HG03354 (cell line): ENCODE data around the gene CMSS1.

Experiments used
- ATAC-seq: cut with Tn5 transposase; IDR thresholded peaks from one replicate; pipeline ENCODE4 v1.9.1; 2021; ENCODE audit warnings: mild to moderate bottlenecking; ENCODE audit not compliant: unreplicated experiment, poor library complexity, severe bottlenecking

CMSS1 gene

DNA sequence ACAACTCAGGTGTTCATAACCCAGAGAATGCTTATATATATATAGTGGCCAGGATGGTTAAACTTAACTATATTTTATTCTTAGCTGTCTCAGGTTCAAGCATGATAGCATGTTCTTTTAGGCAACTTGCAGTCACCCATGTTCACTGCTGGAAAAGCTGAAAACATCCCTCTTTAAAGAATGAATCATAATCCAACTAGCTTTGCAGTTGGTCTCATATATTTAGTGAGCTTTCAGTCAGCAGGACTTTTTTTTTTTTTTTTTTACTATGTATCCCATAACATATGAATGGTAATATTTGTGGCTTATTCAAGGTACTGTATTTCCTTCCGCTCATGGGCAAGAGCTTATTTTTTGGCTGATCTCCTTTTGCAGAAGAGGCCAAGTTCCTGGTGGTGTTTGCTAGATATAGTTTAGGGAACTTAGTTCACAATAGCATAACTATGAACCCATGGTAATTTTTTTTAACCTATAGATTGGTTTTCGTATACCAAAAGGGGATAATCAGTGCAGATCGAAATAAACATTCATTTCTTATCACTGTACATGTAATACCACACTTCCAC lies 77.6 kb downstream of the CMSS1 start:
- ATAC-seq, result no peak

DNA sequence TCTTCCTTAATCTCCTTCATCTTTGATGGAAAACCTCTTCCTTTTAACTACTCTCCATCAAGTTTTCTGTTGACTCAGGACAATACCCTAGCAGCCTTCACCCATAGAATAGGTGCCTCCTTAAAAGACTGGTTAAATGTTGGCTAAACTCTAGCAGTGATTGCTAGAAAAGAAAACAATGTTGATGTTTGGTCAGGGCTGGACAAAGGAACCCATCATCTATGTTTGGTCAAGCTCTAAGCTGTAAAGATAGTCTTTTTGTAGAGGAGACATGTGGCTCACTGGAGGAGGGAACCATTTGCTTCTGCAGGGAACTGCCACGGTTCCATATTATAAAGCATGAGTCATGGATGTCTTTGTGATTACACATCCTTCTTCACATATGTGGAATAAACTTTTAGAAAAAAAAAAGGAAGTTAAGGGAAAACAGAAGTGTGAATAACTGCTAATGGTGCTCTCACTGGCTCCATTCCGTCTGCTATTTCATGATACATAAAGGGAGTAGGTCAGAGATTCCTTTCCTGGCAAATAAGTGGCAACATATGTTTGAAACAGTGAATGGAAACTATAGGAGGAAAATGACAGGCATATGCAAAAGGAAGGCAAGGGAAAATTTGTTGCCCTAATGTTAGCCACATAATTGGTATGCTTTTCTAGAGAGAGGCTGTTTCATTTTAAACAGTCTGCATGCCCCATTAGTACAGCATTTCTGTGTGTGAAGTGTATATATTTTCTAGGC lies 78.2 kb downstream of the CMSS1 start:
- ATAC-seq, result no peak

DNA sequence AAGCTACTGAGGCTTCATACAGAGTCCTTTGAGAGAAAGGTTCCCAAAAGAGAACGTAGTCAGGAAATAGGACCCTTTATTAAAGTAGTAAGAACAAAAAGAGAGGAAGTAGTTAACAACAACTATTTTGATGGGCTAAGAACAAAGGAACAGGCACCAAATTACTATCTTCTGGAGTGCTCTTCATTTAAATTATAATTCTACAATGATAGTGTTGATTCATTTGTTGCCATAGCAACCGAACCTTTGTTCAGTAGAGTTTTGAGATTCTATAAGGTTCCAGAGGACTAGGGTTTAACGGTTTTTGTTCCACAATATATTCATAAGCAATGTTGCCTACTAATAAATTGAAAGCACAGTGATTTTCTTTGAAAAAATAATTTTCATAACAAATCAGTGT lies 78.8 kb downstream of the CMSS1 start:
- no peak for ATAC-seq

DNA sequence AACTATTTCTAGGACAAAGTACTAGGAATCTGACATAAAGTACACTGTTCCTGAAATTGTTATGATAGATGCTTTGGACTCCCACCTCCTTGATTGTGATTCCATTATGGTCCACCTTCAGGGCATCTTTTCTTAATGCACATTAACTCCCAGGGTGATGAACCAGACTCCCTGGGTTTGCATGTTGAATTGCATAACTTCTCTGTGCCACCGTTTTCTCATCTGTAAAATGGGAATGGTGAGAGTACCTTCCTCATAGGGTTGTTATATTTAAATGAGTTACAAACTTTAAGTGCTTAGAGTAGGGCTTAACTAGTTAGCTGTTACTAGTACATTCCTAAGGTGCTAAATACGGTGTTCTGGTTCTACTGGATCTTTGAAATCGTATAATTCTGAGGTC lies 81.9 kb downstream of the CMSS1 start:
- no peak for ATAC-seq

DNA sequence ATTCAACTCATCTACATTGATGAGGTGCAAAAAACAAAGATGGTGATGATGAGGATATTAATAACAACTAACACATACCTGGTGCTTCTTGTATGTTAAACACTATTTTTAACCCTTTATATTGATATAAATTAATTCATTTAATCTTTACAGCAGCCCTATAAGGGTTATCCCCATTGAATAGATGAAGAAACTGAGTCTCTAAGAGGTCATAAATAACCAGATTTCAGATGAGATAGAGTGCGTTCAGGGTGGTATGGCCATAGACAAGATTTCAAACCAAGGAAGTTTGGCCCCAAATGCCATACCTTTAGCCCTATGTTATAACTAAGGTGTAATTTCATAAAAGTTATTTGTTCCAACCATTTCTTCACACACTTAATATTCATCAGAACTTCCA lies 82.6 kb downstream of the CMSS1 start:
- no peak for ATAC-seq

DNA sequence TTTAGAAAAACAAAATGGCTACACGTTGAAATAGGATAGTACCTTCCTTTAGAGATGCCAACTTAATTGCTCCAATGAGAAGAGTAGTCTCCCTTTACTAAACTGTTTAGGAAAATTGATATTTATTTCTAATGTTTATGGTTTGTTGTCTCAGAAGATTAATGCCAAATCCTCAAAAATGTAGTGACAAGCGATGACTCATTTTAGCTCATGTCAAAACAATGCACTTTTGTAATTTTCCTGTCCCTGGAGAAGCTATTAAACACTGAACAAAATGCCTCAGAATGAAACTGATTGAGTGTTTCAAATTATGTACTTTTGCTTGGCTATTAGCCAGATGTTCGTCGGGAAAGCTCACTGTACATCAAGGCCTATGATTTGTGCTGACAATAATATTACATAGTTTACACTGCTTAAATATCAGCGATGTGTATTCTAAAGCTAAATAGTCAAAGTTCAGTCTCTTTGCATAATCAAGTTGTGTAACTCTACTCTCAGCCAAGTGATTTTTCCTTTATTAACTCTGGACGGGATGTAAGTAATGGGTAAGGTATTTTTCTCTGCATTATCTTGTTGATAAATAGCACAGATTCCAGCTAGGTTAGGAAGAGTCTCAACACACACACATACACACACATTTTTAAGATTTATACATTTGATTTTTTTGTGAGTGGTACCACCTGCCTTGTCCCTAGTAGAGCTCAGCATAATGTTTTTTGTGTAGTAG lies 83.7 kb downstream of the CMSS1 start:
- no peak for ATAC-seq

DNA sequence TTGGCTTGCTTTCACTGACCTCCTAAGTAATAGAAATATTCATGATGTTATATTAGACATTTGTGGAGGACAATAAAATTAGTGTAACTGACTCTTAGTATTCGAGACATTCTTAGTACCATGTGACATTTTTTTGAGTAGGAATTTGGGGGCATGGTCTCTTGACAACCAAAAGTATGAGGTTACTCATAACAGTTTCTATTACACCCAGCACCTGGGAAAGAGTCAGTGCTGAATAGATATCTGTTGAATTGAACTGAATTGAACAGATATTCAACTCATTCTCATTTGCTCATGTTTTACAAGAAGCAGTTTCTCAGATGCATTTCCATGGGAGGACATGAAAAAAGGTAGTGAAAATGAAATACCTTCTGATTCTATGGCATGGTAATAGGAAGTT lies 84.4 kb downstream of the CMSS1 start:
- no peak for ATAC-seq

DNA sequence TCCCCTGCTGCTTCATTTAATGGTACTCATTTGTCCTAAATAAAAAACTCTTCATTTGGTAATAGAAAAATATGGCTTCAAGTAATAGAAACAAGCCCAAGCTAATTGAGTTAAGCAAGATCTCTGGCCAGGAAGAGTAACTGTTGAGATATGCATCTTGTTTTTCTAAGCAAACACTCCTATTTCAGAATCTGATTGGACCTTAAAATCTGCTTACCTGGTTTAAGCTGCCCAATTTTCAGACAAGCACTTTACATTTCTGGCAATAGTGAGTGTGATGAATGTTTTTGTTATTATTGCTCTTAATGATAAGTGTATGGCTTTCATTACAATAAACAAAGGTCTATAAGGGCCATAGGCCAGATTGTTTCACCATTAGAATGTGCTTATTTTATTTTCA lies 86.2 kb downstream of the CMSS1 start:
- ATAC-seq, result no peak

DNA sequence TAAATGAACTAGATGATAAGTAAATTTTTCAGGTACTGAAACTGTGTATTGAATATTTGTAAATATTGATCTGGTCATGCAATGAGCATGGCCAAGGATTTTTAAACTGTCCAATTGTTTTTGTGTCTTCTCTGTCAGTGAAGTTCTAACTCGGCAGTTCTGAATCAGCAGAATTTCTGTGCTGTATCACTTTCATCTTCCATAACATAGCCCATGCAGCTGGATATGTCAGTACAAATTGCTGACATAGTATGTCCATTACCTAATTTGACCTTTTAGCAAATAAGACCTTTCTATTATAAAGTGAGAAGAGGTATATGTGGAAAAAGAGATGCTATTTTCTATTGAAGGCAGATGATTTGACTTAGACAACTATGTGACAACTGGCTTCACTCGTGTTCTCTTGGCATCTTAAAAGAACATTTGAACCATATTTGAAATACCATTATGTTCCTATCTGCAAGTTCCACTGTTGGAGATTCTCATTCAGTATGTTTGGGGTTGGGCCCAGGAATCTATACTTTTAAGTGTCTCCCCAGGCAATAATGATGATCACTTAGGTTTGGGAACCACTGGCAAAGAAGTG lies 90.4 kb downstream of the CMSS1 start:
- no peak for ATAC-seq

DNA sequence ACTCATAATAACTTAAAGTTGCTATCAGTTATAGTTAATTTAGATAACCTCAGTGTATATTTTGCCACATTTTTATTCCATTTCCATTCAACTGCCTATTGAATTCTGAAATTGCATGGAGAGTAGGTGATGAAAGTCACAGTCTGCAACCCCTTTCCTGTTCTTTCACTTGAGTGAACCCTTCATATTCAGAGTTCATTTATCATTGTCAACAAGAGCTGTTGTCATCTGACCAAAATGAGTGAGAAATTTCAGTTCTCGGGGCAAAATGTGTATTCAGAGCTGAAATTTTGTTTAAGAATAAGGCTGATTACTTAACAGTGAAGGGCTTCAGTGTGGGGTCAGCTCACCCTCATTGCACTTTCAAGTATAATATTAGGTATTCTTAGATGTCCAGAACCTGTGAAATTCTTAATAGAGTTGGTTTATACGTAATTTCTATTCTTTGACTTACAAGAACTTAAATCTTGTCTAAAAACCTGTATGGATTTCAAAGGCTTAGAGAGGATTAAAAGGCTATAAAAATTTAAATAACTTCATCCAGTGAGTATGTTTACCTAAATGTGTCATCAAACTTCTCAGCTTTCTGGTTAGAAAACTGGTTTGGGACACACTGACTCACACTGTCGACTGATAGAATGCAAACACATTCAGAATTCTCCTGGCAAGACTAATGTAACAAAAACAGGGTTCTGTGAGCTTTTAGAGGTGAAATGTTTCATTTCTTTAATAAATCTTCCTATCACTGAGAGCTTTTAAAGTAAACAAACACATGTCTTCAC lies 92.2 kb downstream of the CMSS1 start:
- no peak for ATAC-seq

DNA sequence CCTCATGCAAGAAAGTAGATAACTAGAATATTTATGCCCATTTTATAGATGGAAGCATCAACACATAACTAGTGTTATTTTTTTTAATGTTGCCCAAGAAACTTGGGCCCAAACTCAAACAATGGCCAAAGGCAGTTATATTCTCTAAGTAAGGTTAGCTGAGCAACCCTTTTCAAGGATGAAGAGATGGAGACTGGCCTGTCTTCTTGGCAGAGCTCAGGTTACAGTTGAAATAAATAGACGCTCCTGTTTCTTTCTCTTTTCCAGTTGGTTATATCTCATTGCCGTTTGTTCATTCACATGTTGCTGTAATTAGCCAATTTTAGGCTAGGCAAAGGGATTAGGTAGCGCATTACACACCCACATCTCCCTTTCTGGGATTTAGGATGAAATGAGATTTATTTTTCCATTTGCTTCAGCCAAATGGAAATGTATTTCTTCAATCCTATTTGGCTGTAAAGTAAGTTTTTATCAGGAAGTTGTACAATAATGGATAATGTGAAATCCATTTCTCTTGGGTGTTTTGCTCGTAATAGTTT lies 93.2 kb downstream of the CMSS1 start:
- ATAC-seq, result no peak

DNA sequence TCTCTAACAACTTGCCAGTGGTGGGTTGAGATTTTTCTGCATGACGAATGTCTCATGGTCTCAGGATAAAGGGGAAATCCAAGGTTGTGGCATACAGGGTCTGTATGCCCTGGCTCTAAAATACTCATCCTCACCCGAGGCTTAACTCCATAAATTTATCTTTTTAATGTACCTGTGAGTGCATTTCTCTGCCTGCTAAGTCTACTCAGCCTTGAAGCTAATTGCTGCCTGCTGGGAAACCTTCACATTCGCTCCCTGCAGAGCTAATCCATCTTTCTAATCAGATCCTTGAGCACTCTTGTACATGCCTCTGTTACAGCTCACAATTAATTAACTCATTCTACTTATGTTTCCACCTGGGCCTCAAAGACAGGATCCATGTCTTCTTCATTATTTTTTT lies 93.8 kb downstream of the CMSS1 start:
- ATAC-seq, result no peak

DNA sequence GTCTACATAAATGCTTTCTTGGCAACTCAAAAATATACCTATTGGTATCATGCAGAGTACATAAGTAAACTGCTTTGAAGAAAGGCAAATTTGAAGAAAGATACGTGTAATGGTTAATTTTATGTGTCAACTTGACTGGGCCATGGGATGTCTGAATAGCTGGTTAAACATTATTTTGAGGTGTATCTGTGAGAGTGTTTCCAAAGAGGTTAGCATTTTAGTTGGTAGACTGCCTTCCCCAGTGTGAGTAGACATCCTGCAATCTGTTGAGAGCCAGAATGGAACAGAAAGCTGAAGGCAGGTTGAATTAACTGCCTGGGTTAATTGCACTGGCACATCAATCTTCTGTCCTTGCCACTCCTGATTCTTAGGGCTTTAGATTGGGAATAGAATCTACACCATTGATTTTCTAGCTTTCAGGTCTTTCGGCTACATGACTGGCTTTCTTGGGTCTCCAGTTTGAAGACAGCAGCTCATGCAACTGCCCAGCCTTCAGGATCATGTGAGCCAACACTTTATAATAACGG lies 98.3 kb downstream of the CMSS1 start:
- no peak for ATAC-seq

DNA sequence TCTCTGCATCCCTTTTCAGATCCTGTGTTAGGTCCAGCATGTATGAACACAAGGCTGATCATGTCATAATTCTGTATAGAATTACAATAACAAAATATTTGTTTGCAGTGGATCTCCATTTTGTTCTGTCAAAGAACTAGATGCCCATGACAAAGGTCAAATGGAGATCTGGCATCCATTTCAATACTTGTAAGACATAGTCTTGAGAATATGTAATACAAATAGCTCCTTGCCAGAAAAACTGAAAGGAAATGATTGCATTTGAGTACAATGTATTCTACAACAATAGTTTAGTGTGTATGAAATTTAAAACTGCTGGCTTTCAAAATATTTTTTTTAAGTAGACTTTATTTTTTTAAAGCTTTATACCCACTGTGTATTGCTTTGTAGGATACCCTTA lies 101.1 kb downstream of the CMSS1 start:
- ATAC-seq, result no peak

DNA sequence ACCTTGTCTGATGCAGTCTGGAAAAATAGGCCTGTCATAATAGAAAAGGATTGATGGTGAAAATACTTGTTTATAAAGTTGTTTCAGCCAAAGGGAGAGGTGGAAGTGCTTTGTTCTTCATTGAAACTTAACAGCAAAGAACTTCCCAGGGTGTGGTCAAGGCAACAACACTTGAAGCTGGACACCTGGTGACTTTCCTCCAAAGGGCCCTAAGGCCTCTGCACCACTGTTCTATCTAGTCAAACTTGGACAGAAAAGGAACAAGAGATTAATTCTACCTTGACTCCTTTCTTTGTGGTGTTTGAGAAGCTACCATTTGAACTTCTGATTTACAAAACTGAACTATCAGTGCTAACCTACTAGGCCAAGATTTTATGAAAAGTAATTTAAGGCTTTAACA lies 102.0 kb downstream of the CMSS1 start:
- no peak for ATAC-seq

DNA sequence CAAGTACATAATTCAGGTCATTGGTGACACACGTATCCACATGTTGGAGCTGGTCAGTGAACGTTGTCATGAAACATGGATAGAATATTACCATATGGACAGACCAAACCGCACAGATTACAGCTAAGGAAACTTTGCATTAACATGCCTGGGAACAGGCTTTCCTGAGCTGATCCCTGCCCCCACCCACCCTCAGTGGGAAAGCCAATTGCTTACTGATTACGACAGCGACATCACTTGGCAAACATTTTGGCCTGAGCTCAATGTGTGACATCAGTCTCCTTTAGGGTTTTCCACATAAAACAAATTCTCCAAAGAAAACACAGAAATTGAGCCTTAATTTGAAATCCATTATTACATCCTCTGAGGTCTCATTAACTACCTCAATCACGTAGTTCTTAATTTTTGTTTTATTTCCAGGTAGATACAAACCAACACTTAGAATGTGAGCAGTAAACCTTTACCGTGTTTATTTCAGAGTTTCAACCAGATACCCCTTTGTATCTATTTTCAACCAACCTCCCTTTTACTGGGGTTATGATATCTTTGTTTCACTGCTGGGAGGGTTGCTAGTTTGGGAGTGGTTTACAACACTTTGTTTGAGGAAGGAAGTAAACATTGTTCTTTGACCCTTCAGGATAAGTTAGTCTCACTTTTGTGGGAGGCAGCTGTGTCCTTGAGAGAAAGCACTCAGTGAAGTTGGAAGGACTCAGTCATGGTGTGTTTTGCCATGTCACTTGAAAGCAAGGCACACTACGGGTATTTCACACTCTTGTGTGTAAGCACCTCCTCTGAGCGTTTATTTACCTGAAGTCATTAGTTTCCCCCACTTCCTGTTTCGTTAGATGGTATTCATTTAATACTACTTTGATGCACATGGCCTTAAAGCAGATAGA lies 103.1 kb downstream of the CMSS1 start:
- ATAC-seq, result peak; percentile 77

DNA sequence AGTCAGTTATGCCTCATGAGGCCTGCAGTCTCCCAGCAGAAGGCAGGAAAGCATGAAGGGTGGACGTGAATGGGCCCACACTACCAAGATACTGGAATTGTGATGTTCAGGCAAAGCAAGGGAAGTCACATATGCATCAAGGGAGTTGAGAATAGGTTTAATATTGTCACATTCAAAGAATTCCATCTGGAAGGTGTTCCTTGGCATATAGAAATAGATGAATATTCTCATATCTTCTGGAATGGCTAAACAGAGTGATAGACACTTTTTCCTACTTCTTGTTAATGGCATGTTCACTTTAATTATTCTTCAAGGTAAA lies 103.7 kb downstream of the CMSS1 start:
- ATAC-seq, result no peak

DNA sequence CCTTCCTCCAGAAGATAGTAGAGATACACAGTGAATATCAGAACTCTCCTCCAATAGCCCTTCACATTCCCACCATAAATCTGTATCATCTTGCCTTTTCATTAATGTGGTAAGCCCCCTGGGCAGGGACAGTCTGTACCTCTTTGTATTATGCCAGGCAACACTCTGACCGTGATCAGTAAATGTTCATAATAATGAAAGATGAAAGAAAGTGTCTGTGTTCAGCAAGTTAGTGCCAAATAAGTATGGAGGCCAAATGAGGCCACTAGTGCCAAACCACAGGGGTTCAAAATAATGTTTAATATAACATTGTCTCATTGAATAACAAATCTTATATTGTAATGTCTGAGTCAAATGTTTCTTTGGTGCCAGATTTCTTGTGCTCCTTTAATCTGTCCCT lies 104.3 kb downstream of the CMSS1 start:
- no peak for ATAC-seq

DNA sequence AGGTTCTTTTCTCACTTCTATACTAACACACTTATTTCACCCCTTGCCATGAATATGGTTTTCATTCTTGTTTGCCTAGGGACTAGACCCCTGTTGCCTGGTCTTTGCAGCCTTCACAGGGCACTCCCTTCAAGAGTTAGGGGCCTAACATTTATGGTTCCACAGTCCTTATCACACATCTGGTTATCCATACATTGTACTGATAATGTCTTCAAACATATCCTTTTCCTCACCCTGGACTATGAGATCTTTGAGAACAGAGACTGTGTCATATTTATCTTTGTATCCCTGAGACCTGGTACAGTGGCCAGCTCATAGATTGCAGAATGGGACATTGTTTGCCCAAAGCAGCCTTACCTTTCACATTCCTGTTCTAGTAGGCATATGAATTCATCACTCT lies 106.2 kb downstream of the CMSS1 start:
- ATAC-seq, result no peak
